GM21528 (cell line): ENCODE results near the gene GALK1.
"Not testable (repeated sequence)": the region's sequence is repeated elsewhere in the genome, so short reads cannot be mapped to it uniquely, and the experiment has no call there.

Source experiments
- ATAC-seq: cut with Tn5 transposase; IDR thresholded peaks from one replicate; pipeline ENCODE4 v1.9.1; 2021; ENCODE audit warnings: mild to moderate bottlenecking, moderate library complexity; ENCODE audit not compliant: unreplicated experiment, low FRiP score

The GALK1 gene

GRCh38 chr17:75767881-75768280, 2.9 kb upstream of the GALK1 start:
- no peak for ATAC-seq

GRCh38 chr17:75765981-75766380, 989 bp upstream of the GALK1 start:
- no peak for ATAC-seq

- ATAC-seq, result no peak
Observed at GRCh38 chr17:75764417-75764710, 628 bp downstream of the GALK1 start.

- no peak for ATAC-seq
Observed at GRCh38 chr17:75763613-75764416, 1.2 kb downstream of the GALK1 start.

DNA sequence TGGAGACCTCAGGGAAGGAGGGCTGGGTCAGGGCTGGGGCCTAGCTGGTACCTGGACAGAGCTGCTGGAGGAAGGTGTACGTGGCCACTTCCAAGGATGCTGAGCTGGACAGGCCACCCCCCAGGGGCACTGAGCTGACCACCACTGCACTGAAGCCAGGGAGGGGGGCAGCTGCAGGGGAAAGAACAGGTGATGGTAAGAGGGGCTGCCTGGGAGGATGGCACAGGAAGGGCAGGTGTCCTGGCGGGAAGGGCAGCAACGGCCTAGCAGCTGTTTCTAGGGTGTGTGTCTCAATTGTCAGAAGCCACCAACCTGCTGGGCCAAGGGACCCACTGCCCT, 1.8 kb downstream of the GALK1 start:
- ATAC-seq, result no peak

- ATAC-seq, result no peak
Observed at GRCh38 chr17:75762513-75763268, 2.3 kb downstream of the GALK1 start.

- ATAC-seq, result not testable (repeated sequence)
Observed at GRCh38 chr17:75759978-75760640, 4.9 kb downstream of the GALK1 start.

DNA sequence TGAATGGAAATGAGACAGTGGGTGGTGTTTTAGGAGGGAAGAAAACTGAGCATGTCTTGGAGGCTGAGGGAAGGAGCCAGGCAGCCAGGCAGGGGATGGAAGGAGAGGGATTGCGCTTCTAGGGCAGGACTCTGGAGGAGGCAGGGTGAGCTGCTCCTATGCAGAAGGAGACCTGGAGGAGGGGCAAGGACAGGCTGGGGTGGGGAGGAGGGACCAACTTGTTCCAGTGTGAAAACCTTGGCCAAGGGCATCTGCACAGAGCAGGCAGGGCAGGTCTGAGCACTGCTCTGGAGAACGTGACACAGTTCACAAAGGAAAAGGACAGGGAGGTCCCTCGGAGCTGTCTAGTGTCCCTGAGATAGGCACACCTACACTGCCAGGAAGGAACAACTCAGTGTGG, 5.5 kb downstream of the GALK1 start:
- no peak for ATAC-seq

DNA sequence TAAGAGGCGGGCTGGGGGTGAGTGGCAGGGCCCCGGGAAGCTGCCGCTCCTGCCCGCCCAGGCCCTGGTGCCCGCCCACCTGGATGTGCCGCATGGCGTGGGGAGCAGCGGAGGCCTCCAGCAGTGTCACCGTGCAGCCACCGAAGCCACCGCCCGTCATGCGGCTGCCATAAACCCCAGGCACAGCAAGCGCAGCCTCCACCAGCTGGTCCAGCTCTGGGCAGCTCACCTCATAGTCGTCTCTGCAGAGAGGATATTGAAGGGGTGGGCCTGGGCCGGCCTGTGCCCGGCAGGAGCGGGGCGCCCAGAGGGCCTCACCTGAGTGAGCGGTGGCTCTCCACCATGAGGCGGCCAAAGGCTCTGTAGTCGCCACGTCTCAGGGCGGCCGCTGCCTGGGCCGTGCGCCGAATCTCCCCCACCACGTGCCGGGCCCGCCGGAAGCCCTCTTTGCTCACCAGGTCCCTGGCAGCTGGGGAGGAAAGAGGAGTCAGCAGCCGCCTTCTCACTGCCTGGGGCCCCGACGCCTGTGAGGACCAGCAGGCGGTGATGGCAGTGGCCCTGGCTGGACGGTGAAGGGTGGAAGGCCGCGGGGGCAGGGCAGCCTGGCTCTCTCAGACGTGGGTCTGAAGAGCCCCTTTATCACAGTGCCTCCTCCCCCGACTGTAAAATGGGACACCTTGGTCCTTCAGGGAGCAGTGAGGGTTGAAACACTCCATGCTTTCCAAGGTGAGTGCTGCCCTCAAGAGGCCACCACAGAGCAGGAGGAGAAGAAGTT, 6.7 kb downstream of the GALK1 start:
- no peak for ATAC-seq

DNA sequence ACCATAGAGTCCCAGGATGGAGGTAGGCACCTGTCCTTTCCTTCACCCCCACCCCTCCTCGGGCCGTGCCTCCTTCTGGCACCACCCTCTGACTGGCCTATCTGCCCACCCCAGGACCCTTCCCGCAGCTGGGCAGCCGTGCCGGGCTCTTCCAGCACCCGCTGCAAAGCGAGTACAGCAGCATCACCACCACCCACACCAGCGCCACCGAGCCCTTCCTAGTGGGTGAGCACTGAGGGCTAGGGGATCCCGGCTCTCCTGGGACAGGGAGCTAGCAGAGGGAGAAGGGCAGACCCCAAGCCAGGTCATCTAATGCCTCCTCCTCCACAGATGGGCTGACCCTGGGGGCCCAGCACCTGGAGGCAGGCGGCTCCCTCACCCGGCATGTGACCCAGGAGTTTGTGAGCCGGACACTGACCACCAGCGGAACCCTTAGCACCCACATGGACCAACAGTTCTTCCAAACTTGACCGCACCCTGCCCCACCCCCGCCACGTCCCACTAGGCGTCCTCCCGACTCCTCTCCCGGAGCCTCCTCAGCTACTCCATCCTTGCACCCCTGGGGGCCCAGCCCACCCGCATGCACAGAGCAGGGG, 7.8 kb downstream of the GALK1 start:
- no peak for ATAC-seq

GRCh38 chr17:75756451-75757085, 8.4 kb downstream of the GALK1 start:
- no peak for ATAC-seq

DNA sequence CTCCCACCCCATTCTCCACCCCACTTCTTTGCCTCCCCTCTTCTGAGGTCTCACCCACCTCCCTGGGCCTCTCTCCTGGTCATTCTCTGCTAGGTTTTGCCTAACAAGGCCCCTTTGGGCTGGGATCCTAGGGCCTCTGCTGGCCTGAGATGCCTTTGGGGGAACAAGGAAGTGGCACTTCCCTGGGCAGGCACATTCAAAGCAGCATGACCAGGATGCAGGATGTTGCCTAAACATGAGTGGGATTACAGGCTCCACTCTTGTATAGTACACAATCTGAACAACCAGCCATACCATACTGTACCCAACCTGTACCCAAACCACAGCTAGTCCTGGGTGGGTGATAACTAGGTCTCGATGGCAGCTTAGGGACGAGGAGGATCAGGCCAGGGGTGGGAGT, 9.0 kb downstream of the GALK1 start:
- ATAC-seq, result no peak

DNA sequence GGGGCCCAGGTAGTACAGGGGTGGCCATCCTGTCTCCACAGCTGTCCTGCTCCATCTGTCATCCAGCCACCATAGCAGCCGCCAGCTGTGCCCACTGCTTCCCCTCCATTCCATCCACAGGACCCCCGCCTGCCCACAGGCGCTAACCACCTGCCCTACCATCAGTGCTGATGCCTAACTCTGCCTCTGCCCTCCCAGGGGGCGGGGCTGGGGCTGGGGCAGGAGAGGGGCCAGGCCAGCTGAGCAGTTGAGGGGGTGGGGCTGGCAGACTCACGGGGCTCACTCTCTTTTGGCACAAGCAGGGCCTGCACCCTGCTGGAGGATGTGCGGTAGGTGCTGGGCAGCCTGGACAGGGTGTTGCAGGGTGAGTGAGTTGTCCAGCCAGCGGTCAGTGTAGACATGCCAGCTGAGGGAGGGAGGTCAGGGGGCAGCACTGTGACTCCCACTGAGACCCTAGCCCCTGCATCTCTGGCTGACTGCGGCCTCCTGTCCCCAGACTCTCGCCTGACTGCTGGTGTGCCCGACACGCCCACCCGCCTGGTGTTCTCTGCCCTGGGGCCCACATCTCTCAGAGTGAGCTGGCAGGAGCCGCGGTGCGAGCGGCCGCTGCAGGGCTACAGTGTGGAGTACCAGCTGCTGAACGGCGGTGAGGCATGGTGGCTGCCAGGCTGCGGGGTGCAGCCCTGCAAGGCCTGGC, 9.6 kb downstream of the GALK1 start:
- no peak for ATAC-seq

GRCh38 chr17:75754378-75755204, 10.4 kb downstream of the GALK1 start:
- ATAC-seq, result no peak

DNA sequence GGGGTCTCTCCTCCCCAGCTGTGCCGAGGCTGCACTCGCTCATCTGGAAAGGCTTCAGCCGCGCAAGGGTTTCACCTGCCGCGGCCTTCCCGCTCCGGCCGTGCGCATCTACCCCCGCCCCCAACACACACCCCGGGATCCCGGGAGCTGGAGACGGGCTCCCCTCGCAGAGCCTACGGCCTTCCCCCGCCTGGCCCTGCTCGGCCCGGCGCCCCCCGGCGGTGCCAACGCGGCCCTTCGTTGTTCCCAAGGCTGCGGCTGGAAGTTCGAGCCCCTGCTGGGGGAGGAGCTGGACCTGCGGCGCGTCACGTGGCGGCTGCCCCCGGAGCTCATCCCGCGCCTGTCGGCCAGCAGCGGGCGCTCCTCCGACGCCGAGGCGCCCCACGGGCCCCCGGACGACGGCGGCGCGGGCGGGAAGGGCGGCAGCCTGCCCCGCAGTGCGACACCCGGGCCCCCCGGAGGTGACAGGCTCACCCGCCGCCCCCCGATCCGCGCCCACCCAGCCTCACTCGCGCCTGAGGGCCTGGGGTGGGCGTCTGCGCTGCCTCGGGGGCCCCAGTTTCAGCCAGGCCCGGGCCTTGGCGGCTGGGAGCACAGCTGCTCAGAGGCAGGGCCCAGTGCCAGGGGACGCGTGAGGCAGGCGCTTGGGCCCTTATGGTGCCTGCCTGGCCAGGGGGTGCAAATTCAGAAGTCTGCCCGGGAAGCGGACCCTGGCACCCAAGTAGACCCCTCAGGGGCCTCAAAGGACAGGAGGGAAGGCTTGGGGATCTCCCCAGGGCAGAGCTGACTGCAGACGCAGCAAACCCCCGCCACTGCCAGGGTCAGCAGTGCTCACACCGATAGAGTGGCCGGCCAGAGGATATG, 11.2 kb downstream of the GALK1 start:
- no peak for ATAC-seq

DNA sequence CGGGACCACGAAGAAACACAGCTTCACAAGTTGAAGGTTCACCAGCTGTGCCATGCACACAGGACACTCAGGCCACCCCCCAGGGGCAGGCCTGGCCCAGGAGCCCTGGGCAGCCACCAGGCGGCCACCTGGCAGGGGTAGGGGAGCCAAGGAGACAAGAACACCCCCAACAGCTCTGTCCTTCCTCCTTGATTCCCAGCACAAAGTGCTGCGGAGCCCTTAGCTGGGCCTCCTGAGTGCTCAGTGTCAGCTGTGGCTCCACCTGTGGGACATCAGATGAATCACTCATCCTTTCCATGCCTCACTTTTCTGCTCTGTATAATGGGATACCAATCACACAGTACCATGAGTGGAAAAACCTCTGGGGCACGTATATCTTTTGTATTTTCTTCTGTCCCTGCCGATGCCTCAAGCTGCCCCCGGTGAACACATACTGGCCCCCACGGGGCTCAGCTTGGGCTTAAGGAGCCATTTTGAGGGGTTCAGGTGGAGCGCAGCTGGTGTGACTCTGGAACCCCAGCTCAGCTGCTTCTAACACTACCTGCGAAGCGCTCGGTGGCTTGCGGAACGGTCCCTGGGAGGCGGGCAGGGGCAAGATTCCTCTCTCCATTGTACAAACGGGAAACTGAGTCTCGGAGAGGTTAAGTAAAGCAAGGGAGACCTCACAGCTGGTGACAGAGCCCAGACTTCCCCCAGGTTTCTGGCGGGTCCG, 12.0 kb downstream of the GALK1 start:
- ATAC-seq, result no peak

DNA sequence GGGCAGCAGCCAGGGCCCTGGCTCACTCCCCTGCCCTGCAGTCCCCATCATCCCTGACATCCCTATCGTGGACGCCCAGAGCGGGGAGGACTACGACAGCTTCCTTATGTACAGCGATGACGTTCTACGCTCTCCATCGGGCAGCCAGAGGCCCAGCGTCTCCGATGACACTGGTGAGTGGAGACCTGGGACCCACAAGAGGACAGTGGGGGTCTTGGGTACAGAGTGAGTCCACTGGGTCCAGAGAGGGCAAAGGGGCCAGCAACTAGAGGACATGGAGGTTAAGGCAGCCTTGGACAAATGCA, 12.6 kb downstream of the GALK1 start:
- no peak for ATAC-seq
